HG03571 (cell line): ENCODE measurements around the gene CREB5.

ENCODE experiments used
- ATAC-seq: cut with Tn5 transposase; IDR thresholded peaks from one replicate; pipeline ENCODE4 v1.9.1; 2021; ENCODE audit not compliant: unreplicated experiment

CREB5 gene

GRCh38 chr7:28671526-28671925 is 259.2 kb downstream of the CREB5 start:
- ATAC-seq = no peak

DNA sequence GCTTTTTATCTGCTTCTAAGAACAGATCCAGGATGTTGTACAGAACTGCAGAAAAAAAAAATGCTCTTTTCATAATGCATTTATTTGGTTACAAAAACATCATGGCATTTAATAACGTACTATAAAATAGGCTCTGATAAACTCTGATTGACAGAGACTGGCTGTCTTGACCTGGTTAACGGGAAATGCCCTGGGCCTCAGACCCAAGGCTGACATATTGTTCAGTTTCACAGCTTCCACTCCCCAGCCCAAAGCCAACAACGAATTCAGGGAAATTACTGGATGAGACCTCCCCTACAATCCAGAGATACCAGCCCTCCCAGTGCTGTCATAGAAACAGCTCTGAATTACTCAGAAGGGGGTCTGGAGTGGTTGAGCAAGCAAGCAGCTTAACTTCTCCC is 260.1 kb downstream of the CREB5 start:
- no peak for ATAC-seq

DNA sequence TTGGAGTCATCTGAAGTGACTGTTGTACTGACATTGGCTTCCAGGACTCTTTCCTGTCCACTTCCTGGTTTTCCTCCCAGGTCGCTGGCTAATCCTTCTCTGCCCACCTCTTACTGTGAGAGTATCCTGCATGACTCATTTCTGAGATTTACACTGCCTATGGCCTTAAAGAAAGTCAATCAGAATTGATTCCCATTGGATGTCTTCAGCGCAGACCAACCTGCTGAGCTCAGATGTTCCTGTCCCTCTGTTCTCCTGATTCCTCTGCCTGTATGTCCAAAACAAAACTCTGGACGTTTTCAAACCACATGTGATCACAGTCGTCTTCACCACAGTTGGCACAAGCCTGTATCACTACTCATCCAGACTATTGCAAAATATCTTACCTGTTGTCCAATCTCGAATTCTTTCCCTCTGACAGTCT is 262.1 kb downstream of the CREB5 start:
- no peak for ATAC-seq

GRCh38 chr7:28675429-28675828 is 263.1 kb downstream of the CREB5 start:
- ATAC-seq = no peak

GRCh38 chr7:28677668-28678067 is 265.4 kb downstream of the CREB5 start:
- ATAC-seq = no peak

GRCh38 chr7:28678431-28678965 is 266.2 kb downstream of the CREB5 start:
- ATAC-seq = no peak

- ATAC-seq = no peak
Observed at GRCh38 chr7:28681693-28682310, 269.5 kb downstream of the CREB5 start.

DNA sequence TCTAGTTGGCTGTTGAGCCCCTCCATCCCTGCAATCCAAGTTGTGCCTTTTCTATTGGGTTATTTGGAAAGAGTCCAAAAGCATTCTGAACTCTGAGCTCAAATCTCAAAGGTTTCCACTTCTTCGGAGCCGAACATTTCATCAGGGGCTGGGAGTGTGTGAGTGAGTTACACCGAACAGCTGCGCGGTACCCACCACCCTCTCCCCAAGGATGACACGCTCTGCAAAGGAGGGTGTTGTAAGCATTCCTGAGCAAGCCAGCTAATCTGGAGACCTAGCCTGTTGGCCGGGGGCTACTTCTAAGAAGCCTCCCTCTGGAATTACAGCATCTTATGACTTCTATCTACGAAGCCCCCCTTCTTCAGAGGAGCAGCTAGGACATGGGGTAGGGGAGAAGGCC is 270.5 kb downstream of the CREB5 start:
- no peak for ATAC-seq

DNA sequence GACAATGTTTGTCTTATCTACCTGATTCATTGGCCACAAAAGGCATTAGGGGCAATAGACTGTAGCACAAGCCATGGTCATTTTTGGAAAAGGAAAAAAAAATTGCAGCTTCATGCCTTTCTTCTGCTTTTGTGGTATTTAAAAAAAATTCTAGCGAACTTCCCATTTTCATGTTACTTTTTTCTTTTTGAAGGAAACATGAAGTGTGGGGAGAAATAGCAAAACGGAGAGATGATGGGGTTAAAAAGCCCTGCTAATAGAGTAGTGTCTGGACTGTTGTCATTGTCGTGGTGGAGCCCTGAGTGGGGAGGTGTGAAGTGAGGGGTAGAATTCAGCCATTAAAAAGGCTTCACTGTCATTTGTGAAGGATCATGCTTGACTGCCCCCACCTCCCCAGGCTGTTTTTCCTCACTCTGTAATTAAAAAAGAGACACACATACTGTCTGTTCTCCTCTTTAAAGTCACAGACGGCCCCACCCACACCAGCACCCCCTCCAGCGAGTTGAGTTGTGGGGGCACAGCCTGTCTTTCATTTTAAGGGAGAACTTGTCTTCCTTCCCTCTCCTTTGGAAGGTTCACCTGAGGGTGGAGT is 272.4 kb downstream of the CREB5 start:
- ATAC-seq = no peak

- ATAC-seq = peak; percentile 8
Observed at GRCh38 chr7:28685242-28685643, 272.9 kb downstream of the CREB5 start.

DNA sequence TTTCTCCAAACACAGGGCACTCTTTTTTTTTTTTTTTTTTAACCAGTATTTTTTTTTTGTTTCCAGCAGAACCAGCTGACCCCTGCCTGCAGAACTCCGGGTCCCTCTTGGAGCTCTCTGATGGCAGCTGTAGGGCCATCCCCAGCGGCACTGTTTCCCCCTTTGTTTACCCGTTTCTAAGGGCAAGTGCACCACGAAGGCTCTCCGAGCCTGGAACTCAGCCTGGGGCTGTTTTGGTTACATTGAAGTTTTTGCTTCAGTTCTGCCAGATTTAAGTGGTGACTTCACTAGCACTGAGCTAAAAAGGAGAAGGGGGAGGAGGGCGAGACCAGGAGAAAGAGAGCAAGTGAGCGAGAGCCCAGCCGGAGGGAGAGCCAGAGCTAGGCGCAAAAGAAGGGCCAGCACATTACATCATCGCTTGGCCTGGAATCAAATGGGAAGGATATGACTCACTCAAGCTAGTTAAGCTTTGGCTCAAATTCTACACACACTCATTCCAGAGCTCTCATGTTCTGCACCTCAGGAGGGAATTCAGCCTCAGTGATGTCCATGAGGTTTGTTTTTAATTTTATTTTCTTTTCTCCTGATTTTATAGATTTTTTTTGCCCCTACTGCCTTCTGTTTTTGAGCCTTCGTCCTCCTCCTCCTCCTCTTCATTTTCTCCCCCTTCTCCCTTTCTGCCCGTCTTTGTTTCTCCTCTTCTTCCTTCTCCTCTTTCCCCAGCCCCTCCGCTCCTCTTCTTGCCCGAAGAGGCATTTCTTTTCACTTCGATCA is 273.5 kb downstream of the CREB5 start:
- peak; percentile 42 for ATAC-seq

GRCh38 chr7:28686418-28686800 is 274.1 kb downstream of the CREB5 start:
- ATAC-seq = no peak

DNA sequence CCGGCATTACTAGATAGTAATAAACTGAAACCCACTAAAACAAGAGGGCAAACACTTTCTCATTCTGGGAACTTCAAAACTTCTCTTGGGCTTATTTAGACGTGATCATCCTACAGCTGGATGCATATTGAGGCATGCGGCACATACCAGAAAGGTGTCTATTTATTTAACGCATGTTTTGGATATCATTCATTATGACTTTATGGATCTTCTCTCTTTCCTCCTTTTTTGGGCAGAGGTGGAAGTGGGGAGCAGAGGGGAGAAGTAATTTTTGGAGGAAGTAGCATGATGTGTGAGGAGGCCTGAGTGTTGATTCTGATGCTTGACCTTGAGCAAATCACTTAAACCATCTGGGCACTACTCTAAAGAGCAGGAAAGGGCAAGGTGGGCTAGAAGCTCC is 275.2 kb downstream of the CREB5 start:
- no peak for ATAC-seq

- ATAC-seq = no peak
Observed at GRCh38 chr7:28688174-28688573, 275.9 kb downstream of the CREB5 start.

- no peak for ATAC-seq
Observed at GRCh38 chr7:28688651-28689050, 276.3 kb downstream of the CREB5 start.

GRCh38 chr7:28695300-28696295 is 283.3 kb downstream of the CREB5 start:
- no peak for ATAC-seq

DNA sequence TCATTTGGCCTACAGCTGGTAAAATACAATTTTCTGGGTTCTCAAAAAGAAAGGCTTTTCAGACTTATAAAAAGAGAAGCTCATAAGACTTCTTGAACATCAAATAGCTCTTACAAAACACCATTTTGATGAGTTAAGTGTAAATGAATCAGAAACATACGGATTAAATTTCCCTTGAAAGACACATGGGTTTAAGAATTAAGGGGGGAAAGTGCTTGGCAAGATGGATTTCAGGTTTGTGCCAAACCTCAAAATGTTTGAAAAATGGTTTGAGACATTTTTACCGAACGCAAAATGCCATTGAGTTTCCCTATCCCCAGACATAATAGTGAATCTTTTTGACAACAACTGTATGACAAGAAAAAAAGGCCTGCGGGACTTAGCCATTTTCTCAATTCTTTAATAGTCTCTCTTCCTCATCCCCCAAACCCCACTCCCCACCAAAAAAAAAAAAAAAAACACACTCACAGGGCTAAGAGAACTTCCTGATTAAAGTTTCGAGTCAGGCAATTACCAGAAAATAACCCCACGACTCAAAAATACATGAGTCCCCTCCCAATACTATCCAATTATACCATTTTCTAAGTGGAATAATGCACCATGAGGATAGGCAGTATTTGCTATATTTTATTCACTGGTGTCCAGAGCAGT is 285.7 kb downstream of the CREB5 start:
- ATAC-seq = no peak

- no peak for ATAC-seq
Observed at GRCh38 chr7:28698840-28699239, 286.5 kb downstream of the CREB5 start.

DNA sequence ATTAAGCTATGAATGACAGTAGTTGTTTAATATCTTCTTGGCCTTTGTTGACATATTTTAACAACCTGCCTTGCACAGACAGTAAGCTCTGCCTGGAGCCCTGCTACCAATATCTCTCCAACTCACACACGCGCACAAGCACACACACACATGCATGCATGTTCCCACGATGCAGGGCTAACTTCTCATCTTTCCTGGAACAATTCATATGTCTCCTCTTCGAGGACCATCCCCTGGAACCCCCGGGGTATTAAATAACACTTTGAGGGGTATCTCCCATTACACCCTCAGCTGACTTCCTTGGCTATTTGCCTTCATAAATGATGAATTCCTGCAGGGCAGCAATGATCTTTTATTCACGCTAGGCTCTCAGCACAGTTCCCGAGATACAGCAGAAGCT is 287.8 kb downstream of the CREB5 start:
- no peak for ATAC-seq

GRCh38 chr7:28700790-28701203 is 288.5 kb downstream of the CREB5 start:
- no peak for ATAC-seq
